GM19397 (cell line): Measurements from ENCODE around the gene ZNF574.
A peak's percentile ranks its signal among the peaks of the same experiment; 100 is the strongest.
"Not testable (repeated sequence)": the region's sequence is repeated elsewhere in the genome, so short reads cannot be mapped to it uniquely, and the experiment has no call there.

ENCODE experiments used
- ATAC-seq: cut with Tn5 transposase; IDR thresholded peaks from one replicate; pipeline ENCODE4 v1.9.1; 2021; ENCODE audit warnings: mild to moderate bottlenecking, moderate library complexity; ENCODE audit not compliant: unreplicated experiment

Gene ZNF574

DNA sequence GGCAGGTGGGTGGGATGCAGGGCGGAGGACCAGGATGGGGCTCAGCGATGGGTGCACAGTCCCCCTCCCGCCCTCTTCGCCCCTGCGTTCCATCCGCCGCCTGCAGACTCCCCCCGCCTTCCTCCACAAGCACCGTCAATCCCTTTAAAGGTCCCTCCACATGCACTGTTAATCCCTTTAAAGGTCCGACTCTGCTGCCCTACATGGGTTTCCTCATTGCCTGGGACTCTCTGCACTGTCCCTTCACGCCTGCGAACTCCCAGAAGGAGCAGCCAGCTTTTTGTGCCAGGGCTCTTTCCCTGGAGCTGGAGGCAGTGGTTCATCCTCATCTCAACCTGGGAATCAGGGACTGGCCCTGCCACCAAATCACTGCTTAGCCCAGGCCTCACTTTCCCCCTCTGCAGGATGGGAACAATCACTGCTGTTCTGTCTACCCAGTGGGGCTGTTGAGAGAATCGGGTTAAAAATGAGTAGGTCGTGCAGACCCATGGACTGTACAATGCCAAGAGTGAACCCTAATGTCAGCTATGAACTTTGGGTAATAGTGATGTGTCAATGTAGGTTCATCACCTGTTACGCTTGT lies 20.4 kb downstream of the ZNF574 start:
- ATAC-seq: no peak

DNA sequence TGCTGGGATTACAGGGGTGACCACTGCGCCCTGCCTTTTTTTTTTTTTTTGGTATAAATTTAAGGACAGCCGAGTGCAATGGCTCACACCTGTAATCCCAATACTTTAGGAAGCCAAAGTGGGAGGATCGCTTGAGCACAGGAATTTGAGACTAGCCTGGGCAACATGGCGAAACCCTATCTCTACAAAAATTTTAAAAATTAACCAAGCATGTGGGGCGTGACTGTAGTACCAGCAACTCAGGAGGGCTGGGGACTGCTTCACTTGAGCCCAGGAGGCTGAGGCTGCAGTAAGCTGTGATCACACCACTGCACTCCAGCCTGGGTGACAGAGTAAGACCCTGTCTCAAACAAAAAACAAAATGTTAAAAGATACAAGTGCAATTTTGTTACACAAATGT lies 21.5 kb downstream of the ZNF574 start:
- ATAC-seq: no peak

- ATAC-seq: no peak
Measured at GRCh38 chr19:42098781-42099180, 22.8 kb downstream of the ZNF574 start.

- no peak for ATAC-seq
Measured at GRCh38 chr19:42099336-42099925, 23.5 kb downstream of the ZNF574 start.

GRCh38 chr19:42100241-42100640 lies 24.3 kb downstream of the ZNF574 start:
- not testable (repeated sequence) for ATAC-seq

DNA sequence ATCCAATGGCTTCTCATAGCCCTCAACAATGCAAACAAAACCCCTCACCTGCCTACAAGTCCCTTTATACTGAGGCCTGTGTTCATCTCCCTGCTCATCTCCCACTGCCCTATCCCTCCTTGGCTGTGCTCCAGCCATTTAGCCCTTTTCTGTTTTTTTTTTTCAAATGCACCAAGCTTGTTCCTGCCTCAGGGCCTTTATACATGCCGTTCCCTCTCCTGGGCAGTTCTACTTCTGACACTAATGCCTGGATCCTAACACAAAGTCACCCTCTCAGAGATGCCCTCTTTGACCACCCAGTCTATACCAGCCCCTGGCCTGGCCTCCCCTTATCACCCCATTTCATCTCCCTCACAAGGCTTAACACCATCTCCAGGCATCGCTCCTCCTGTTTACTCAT lies 26.9 kb downstream of the ZNF574 start:
- no peak for ATAC-seq

GRCh38 chr19:42105368-42105767 lies 29.4 kb downstream of the ZNF574 start:
- no peak for ATAC-seq

- peak; percentile 66 for ATAC-seq
Measured at GRCh38 chr19:42108527-42109389, 32.8 kb downstream of the ZNF574 start.

GRCh38 chr19:42109896-42110295 lies 33.9 kb downstream of the ZNF574 start:
- no peak for ATAC-seq

GRCh38 chr19:42110658-42111057 lies 34.7 kb downstream of the ZNF574 start:
- ATAC-seq: no peak

DNA sequence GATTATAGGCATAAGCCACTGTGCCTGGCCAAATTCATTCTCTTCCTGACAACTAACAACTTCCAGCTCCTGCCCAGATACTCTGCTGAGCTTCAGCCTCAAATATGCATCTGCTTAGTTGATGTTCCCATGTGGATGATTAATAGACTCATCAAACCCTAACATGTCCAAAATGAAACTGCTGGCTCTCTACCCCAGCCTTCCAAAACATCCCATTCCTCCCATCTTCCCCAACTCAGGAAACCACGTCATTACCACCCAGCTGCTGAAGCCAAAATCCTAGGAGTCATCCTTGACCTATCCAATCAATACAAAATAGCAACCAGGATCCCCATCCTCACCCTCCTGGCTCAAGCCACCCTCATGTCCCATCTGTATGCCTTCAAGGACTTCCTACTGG lies 35.4 kb downstream of the ZNF574 start:
- ATAC-seq: no peak

GRCh38 chr19:42111811-42112210 lies 35.8 kb downstream of the ZNF574 start:
- ATAC-seq: no peak

- ATAC-seq: peak; percentile 58
Measured at GRCh38 chr19:42113641-42114348, 37.8 kb downstream of the ZNF574 start.

GRCh38 chr19:42114412-42114811 lies 38.4 kb downstream of the ZNF574 start:
- ATAC-seq: peak; percentile 66

DNA sequence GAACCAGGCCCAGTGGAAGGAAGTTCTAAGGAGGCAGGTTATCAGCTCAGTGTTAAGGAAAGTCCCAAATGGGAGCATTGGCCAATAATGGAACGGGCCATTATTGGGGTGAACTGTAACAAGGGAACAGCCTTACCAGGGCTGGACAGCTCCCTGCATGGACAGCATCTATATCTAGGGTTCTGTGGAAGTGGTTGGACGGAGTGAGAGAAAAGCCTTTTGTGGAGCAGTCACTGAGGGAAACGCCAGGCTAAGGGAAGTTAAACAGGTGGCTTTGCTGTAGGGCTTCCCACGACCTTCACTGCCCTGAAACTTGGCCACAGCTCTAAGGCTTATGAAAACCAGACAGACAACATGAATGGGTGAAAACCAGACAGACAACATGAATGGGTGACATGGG lies 39.3 kb downstream of the ZNF574 start:
- no peak for ATAC-seq

GRCh38 chr19:42115705-42116104 lies 39.7 kb downstream of the ZNF574 start:
- ATAC-seq: no peak

GRCh38 chr19:42116308-42117075 lies 40.5 kb downstream of the ZNF574 start:
- ATAC-seq: no peak

- ATAC-seq: no peak
Measured at GRCh38 chr19:42117076-42117475, 41.1 kb downstream of the ZNF574 start.

GRCh38 chr19:42120276-42120980 lies 44.5 kb downstream of the ZNF574 start:
- no peak for ATAC-seq

DNA sequence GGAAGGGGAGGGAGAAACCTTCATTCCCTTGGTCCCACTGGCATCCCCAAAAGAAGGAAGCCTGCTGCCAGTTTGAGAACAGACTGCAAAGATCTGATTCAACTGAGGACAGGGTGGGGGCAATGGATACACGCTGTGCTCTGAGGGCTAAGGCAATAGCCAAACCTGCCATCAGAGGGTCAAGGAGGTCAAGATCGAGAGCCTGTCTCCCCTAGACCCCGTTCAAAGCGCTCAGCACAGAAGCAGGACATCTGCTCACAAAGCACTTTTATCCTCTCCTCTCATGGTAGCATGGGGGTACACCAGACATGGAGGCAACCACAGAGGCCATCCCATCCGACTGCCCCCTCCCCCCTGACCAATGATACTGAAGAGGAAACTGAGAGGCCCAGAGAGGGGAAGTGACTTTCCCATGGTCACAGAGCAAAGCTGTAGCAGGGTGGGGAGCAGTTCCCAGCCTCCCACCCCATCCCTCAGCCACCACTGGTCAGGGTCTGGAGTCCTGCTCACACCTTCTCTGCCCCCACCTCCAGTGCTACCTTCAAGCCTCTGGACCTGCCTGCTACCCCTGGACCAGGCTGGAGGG lies 45.2 kb downstream of the ZNF574 start:
- ATAC-seq: no peak
